ENCODE data around the gene ACSS2.
A peak's percentile ranks its signal among the peaks of the same experiment; 100 is the strongest.

The ACSS2 gene

DNA sequence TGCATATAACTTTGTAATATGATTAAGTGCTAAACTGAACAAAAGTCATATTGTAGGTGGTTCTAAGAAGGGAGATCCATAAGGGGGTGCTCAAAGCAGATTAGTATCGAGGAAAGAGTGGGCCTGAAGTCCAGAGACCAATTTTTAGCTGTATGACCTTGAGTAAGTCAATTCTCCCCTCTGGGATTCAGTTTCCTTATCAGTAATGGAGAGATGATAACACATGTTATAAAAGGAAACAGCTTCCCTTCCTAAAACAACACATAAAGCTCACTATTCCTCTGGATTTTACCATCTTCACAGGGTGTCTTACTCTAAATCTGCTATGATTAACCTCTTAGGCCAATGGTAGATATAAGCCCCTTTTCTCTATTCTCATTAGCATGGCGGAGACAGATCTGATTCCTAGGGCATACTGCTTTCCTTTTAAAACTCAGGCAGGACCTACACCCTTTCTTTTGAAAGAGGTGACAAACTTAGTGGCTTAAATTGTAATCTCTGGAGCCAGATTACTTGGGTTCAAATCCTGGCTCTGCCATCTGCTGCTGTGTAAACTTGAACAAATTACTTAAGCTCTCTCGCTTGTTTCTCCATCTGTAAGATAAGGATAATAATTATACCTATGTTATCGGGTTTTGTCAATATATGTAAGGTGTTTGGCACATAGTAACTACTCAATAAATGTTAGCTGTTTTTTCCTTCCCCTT lies 39.5 kb downstream of the ACSS2 start:
- no peak for ATAC-seq

DNA sequence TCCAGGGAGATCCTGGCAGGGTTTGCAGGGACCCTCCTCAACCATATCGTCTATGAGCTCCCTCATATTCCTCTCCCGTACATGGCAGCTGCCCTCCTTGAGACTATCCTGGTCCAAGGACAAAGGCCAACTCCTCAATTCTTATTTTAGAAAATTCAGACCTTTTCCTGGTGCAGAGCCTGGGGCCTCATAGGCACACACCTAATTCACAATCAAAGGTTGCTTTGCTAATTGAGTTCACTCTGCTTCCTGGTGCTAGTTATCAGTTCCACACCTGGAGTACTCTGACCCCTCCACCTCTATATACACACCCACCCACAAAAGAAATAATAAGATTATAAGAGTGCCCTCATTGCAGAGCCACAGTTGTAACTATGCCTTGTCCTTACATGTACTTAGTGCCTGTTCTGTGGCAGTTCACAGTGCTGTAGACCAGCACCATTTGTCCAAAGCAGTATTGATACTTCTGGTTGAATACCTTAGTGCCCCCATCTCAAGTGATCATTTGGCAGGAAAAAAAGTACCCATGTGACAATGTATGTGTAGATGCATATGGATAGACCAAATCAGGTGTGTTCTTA lies 40.5 kb downstream of the ACSS2 start:
- no peak for ATAC-seq

DNA sequence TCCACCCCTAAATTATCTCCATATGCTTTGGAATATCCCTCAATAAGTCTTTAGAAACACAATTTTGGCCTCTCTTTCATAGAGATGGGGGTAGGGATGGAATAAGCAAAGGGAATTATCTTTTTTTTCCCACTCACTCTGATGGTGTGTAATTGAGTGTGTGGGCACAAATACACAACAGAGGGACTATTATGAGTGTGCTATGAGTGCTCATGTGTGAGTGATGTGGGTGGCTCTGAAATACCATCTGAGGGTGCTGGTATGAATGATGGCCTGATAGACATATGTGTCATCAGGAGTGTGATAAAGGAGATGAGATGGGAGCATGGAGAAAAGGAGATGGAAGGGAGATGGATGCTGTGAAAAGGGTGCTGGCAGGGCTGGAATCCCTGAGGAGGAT lies 43.6 kb downstream of the ACSS2 start:
- ATAC-seq = no peak

DNA sequence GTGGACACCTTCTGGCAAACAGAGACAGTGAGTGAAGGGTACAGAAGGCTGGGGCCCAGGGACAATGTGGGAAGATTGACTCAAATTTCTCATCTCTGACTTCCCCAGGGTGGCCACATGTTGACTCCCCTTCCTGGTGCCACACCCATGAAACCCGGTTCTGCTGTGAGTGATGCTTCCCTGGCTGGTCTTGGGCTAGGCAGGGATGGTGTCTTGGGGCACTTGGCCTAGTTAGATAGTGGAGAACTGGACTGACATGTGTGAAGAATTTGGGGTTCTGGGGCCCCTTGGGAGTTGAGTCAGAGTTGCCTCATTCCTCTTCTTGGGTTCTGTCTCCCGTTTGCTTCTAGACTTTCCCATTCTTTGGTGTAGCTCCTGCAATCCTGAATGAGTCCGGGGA lies 45.0 kb downstream of the ACSS2 start:
- ATAC-seq = no peak

DNA sequence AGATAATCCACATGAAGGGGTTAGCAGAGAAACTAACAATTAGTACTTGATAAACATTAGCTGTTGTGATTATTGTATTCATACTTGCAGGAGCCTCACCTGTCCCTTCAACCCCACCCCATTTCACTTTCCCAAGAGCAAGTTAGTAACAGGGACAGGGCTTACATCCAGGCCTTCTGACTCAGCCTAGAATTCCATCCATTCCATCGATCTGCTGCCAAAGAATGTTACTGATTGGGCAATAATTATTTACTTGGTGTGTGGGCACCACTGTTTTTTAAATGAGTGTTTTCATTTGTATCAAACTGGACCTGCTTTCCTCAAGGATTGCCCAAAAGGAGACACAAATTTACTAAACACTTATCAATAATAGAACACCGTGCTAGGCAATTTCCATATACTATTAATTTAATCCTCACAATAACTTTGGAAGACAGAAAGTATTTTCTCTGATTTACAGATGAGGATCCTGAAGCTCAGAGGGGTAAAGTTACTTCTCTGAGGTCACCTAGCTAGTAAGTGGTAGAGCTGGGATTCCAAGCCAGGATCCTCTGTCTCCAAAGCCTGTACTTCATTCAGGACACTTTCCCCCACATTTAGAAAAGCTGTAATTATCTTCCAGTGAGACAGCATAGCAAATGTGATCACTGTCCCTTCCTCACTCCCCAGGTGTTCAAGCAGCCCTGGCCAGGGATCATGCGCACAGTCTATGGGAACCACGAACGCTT lies 46.4 kb downstream of the ACSS2 start:
- no peak for ATAC-seq

DNA sequence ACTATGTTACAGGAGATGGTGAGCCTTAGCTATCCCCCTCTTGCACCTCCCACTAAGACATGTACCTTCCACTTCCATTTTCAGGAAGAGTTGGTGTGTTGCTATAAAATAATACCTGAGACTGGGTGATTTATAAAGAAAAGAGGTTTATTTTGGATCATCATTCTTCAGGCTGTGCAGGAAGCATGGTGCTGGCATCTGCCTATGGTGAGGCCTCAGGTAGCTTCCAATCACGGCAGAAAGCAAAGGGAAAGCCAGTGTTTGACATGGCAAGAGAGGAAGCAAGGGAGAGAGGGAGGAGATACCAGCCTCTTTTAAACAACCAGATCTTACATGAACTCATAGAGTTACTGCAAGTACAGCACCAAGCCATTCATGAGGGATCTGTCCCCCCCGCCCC lies 47.0 kb downstream of the ACSS2 start:
- ATAC-seq = no peak

DNA sequence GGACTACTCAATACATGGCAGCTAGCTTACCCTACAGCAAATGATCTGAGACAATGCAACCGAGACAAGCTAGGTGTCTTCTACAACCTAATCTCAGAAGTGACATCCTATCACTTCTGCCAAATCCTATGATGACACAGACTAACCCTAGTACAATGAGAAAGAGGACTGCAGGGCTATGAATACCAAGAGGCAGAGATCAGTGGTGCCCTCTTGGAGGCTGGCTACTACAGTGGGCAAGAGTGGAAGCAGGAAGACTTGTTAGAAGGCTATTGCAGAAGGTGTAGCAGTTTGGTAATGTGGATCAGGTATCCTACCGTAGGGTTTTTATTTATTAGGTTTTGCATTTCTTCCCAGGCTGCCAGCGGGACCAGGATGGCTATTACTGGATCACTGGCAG lies 48.9 kb downstream of the ACSS2 start:
- no peak for ATAC-seq

DNA sequence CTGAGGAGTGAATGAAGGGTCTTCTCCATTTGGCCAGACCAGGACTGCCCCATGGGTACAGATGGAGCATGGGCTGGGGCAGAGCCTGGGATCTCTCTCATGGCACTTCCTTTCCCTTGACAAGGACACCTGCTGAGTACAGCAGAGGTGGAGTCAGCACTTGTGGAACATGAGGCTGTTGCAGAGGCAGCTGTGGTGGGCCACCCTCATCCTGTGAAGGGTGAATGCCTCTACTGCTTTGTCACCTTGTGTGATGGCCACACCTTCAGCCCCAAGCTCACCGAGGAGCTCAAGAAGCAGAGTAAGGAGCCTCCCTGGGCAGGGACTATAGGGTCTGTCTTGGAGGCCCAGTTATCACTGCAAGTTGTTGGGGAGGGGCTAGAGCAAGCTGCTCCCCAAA lies 49.6 kb downstream of the ACSS2 start:
- no peak for ATAC-seq

DNA sequence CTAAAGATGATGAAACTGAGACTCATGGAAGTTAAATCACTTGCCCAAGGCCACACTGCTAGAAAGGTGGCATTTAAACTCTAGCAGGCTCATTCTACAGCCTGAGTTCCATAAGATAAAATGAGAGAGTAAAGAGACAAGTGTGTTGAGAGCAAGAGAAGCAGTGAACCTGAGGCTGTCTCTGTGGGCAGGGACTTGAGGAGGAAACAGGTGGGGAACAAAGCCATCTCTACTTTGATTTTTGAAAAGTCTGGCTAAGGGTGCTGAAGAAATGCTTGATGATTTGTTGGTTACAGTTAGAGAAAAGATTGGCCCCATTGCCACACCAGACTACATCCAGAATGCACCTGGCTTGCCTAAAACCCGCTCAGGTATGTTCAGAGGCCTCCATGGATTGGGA lies 50.2 kb downstream of the ACSS2 start:
- ATAC-seq = no peak

DNA sequence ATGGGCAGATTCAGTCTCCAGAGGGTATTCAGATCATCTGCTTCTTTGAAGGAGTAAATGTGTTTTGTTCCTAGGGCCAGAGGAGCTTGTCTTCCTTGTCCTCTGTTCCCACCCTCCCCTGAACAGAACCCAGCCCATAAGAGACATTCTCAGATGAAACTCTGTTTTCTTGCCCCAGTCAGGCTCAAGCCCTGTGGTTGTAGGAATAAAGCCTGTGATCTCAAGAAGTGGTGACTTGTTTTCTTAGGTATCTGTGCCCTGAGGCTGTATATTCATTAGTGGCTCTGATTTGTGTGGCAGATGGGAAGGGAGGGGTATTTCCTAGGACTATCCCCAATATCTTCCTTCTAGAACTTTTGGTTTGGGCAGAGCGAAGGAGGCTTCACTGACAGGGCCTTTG lies 51.3 kb downstream of the ACSS2 start:
- no peak for ATAC-seq

DNA sequence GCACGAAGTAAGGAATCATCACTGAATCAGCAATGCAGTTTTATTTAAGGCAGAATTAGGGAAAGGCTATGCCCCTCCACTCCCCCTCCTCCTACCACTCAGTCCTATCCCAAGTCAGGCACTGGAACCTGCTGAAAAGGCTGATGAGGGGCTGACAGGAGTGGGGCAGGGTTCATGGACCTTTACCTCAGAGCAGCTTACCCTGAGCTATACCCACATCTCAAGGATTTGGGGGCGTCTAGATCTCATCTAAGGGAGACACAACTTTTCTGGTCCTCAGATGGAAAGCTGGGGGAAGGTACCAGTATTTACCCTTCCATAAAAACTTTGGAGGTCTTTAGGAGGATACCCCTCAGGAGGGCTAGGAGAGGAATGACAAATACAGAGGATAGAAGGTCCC lies 52.0 kb downstream of the ACSS2 start:
- no peak for ATAC-seq

DNA sequence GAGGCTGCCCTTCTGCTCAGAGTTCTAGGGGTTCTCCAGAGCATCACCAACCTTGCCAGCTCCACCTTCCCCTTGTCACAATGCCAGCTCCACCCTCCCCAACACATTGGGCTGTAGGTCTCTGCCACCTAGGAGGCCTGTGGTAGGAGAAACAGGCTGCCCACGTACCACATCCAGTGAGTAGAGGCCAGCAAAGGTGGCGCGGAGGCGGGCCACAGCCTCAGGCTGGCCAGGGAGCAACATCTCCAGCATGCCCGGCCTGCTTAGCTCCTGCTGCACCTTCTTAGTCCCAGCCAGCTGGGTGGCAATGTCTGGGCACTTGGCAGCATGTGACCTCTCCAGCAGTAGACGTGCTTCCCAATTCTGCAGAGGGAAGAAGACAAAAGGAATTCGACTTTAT lies 55.4 kb downstream of the ACSS2 start:
- ATAC-seq = no peak

DNA sequence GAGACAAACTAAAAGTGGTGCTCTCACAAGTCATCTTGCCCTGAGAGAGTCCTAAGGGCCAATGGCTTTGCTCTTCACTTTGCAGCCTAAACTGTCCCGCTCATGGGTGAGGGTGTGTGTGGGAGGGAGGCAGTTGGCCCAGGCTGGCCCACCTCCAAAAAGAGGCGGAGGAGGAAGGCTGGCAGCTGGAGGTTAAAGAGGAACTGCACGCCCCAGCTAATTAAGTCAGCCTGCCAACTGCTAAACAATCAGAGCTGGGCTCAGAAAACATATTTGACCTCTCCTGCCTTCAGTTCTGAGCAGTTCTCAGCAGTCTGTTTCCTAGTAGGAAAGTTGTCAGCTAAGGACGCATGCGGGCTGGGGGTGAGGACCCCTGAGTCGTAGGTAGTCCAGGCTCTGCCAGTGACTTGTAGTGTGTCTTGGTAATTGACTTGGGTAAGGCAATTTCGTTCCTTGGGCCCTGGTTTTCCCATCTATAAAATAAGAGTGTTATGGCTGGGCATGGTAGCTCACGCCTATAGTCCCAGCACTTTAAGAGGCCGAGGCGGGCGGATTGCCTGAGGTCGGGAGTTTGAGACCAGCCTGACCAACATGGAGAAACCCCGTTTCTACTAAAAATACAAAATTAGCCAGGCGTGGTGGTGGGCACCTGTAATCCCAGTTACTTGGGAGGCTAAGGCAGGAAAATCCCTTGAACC lies 62.2 kb downstream of the ACSS2 start:
- no peak for ATAC-seq

DNA sequence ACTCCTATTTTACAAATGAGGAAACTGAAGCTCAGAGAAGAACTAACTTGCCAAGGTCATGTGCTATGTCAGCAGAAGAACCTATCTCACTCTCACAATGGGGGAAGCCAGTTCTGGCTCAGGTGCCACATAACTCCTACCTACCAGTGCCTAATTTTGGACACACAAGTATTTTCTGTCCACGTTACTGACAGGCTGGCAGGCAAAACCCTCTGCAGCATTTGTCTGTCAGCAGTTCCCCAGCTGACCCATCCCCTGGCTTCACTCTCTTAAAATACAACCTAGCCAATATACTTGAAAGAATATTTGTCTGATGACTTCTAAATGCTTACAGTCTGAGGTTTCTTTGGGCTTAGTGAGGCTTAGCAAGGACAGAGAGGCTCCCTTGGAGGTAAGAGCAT lies 63.7 kb downstream of the ACSS2 start:
- ATAC-seq = no peak

DNA sequence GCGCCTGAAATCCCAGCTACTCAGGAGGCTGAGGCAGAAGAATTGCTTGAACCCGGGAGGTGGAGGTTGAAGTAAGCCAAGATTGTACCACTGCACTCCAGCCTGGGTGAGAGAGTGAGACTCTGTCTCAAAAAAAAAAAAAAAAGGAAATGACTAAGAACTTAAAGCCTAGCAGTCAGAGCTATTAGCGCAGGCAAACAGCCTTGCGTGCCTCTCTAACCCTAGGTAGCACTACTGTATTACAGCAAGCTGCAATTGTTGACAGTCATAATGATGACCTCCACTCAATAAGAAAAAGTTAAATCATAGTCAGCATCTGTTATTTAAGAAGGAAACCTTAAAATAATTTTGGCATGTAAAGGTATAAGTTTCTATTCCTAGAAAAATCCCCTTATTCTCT lies 64.8 kb downstream of the ACSS2 start:
- ATAC-seq = peak in 1 of 2 donors; percentile 17

DNA sequence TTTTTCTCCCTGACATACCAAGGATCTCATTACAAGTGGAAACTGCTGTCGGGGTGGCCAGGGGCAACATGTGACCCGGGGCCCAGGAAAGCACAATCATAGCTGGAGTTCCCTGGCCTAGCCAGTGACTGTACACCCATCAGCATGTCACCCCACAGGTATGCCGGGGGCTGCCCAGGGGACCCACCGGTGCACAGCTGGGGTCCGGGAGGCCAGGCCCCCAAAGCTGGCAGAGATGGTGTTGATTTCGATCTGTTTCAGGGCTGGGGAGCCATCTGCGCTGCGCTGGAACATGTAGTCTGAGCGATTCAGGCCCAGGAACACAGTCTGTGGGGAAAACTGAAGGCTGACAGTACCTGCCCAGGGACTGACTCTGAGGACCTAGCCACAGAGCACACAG lies 65.9 kb downstream of the ACSS2 start:
- no peak for ATAC-seq

DNA sequence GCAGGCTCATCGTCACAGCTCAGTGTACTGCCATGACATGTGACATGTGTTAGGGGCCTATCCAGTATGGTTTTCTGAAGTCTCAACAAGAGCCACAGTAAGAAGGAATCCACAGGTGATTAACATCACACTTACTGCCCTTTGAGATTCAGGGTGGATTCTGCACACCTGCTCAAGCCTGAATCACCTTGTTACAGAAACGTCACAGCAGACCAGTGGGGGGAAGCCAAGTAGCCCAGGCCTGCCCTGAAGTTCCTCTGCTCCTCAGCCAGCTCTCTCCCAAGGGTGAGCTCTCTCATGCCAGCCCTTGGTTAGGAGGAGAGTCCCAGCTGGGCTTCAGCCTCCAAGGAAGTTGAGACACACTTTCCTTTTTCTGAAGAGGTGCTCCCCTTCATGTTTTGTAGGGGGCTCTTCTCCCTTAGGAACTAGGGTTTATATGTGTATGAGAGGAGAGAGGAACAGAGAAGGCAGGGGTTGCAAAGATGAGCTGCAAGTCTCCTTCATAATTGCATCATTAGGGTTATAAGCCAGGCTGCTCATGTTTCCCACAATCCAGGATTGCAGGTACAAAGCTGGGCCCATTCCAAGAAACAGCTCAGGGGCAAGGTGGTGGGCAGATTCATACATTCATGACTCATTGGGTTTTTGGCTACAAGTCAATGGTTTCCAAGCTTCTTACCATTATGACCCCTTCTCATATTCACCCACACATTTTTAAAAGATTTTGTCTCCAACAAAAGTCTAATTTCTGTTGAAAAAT lies 67.6 kb downstream of the ACSS2 start:
- ATAC-seq = no peak

DNA sequence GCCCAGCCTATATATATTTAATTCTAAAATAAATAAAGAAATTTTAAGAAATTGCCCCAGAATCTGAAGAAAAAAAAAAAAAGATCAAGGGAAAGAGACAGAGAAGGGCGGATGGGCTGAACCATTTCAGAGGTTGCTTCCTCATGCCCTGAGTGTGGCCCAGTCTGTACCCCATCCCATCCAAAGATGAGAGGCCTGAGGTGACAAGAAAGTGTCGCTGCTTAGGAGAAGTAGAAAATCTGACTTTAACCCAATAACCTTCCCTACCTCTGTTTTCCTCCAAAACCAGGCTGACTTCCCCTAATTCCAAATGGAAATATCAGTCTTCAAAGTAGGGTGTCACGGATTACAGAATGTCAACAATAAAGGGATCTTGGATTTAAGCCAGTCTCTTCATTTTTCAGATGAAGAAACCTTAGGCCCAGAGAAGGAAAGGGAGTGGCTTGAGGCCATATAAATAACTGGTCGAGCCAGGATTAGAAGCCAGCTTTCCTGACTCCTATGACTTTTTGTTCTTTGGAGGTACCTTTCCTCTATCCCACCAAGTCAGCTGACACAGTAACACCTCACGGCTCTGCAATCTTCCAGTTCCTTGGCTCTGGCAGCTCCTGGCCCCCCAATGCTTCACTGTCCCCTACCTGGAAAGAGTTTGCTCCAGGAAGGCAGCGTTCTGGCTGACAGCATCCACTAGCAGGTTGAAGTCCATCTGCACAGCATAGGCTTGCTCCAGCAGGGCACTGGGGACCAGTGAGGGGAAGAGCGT lies 69.1 kb downstream of the ACSS2 start:
- no peak for ATAC-seq

DNA sequence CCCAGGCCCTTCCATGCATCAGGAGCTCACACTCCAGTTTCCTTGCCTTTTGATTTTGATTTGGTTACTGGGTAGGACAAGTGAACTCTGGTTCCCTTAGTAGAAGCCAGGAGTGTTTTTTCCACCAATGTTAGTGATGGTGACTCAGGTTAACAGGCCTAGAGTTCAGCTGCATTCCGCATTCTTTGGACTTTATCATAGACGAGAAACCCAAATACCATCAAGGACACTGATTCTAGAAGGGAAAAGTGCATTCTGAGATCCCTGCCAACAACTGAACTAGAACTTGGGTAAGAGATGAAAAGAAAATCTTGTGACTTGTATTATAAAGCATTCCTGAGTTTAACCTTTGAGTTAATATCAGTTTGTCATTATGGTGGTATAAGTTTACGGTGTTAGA lies 70.2 kb downstream of the ACSS2 start:
- ATAC-seq = no peak

DNA sequence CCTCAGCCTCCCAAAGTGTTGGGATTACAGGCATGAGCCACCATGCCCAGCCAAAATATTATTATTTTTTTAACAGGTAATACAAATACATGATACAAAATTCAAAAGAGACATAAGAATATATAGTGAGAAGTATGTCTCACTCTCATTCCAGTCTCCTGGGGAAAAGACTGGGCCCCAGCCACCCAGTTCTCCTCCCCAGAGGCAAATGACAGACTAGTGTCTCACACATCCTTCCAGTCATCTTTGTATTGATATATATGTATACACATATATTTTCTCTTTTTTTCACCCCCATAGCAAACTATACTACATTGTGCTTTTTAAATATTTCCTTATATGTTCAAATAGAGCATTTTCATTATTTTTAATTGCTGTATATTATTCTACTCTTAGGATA lies 70.9 kb downstream of the ACSS2 start:
- no peak for ATAC-seq

DNA sequence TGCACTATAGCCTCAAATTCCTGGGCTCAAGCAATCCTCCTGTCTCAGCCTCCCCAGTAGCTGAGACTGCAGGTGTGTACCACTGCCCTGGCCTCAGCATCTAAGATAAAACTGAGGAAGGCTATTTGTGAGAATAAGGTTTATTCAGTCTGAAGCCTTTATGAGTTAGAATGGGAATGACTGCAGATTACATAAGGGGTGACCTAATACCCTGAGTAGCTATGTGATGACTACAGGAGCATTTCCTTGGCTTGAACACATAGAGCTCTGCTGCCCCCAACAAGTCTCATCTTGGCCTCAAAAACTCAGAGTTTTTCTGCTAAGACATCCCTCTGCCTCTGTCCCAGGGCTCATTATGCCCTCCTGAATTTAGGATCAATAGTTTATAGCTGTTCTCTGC lies 71.6 kb downstream of the ACSS2 start:
- no peak for ATAC-seq

DNA sequence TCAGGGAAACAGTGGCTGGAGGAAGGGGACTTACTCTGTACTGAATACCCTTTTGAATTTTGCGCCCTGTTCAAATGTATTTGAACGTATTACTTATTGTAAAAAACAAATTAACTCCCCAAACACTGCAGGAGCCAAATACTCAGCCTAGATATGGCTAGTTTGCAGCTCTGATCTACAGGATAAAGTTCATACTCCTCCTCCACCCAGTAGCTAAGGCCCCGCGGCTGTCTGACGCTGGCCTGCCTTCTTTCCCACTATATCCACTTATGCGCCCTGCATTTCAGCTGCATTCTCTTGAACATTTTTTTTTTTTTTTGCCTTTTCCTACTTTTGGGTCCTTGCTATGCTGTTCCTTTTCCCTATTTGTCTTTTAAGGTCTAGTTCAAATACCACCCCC lies 72.7 kb downstream of the ACSS2 start:
- ATAC-seq = no peak

Data from activated CD4-positive, CD25-positive, alpha-beta regulatory T cell treated with anti-CD3 and anti-CD28 coated beads, Interleukin-2, amount 50 U/mL, for 24 hours (primary cell).